NCI-H345 treated with DMSO at 0.1 percent for 48 hours (cell line): Measurements from ENCODE around the gene LDLRAP1.

Experiments used
- DNase-seq: peaks from one replicate; lab custom pipeline; 2025; ENCODE audit not compliant: unreplicated experiment; lab: John Stamatoyannopoulos, UW

Gene LDLRAP1

DNA sequence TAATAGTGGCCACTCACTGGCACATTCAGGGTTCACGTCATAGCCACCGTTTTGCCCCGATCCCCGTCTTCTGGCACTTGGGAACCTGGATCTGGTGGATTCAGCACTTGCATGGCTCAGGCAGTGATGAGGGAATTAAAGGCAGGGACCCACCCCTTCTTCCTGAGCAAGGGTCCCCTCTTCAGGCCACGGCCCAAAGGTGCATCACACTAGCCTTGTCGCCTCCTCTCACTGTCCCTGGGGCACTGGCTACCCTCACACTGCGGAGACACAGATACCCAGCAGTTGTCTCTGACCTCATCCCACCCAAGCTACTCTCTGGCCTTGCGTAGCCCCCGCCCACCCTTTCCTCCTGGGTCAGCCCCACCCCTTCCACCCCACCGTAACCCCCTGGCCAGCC, 19.9 kb upstream of the LDLRAP1 start:
- DNase-seq = no peak

DNA sequence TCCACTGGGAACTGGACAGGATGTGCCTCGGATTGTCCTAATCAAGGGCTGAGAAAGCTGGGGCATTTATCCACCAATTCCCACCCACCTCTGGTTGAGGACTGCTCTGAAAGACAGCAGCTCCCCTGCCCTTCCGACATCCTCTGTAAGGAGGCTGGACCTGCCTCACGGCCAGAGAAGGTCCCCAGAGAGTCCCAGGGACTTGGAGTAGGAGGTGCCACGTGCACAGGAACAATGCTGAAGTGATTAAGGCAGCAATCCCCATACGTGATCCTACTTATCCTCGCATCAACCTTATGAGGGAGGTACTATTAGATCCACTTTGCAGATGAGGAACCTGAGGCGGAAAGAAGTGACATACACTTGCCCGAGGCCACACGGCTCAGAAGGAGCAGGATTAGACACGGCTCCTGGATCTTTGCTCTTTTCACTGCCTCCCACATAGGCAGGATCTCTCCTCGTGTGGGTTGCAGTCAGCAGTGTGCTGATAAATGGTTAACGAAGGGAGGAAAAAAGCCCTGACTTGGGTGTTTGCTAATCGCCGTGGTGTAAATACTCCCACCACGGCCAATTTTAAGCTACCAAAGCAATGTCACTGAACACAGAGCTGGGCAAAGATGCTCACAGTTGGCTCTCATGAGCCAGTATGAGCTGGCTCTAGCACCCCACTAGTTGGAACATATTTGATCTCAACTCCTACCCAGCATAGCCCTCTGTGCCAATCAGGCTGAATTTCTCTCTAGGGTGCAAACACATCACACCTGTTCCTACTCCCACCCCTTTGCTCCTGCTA, 18.6 kb upstream of the LDLRAP1 start:
- DNase-seq = no peak

DNA sequence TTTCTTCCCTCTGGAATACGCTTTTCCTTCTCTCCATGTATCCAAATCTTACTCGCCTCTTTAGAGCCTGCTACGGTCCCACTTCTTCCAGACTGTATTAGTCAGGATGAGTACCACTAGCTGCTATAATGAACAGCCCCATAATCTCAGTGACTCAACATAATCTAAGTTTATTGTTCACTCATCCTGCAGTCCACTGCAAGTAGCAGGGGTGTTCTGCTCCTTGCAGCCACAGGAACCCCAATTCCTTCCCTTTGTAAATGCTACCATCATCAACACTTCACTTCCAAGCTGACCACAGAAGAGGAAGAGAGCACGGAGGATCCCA, 18.1 kb upstream of the LDLRAP1 start:
- no peak for DNase-seq

DNA sequence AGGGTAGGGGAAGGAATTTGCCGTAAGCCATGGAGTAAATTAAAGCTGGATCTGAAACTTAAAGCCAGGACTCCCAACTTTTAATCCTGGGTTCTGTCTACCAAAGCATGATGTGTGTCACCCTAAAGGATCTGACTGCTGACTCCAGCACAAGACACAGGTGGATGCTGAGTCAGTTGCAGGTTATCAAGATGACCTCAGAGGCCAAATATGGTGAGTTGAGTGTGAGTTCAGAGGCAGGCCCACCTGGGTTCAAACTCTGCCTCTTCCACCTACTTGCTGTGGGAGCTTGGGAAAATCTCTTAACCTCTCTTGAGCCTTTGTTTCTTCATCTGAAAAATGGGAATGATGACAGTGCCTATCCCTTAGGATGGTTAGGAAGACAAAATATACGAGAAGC, 16.7 kb upstream of the LDLRAP1 start:
- no peak for DNase-seq

DNA sequence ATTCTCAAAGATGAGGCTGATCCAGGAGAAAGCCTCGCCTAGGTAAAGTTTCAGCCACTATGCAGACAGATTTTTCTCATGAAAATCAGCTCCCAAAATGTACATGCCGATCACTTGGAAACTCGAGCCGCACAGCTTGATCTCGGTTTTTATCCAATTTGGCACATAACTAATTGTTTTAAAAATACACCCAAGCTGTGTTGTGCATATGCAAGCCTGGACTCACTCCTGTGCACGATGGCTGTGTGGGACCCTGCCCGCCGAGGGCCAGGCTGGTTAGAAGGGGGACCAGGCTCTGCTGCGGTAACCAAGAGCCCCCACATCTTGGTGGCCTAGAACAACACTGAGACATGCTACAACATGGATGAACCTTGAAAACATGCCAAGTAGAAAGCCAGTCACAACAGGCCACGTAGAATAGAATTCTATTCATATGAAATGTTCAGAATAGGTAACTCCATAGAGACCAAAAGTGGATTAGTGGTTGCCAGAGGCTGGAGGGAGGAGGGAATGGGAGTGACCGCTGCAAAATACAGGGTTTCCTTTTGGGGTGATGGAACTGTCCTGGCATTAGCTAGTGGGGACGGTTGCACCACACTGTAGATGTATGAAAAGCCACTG, 16.1 kb upstream of the LDLRAP1 start:
- no peak for DNase-seq

DNA sequence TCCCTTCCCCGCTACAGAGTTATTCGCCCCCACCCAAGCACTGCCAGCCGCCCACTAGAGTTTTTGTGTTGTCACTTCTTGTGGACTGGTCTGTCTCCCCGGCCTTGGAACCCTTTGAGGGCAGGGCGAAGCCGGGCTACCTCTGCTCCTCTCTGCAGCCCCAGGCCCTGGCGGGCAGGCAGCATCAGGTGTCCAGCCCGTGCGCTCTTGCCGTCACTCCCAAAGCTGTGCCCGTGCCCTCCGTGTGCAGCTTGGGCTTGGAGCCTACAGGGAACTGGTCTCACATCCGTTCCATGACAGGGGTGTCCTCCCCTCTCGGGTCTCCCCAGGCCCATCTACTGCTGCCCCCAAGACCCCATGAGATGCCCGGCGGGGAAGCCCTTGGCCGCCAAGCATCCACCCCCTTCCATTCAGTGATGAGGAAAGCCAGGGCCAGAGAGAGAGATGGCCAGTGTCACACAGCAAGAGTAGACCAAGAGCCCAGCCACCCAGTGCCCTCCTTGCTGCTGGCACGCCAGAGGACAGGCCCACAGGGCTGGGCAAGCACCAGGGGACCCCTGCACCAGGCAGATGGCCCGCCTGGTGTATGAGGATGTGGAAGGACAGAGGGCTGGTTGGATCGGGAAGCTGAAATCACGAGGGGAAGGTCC, 15.3 kb upstream of the LDLRAP1 start:
- no peak for DNase-seq

DNA sequence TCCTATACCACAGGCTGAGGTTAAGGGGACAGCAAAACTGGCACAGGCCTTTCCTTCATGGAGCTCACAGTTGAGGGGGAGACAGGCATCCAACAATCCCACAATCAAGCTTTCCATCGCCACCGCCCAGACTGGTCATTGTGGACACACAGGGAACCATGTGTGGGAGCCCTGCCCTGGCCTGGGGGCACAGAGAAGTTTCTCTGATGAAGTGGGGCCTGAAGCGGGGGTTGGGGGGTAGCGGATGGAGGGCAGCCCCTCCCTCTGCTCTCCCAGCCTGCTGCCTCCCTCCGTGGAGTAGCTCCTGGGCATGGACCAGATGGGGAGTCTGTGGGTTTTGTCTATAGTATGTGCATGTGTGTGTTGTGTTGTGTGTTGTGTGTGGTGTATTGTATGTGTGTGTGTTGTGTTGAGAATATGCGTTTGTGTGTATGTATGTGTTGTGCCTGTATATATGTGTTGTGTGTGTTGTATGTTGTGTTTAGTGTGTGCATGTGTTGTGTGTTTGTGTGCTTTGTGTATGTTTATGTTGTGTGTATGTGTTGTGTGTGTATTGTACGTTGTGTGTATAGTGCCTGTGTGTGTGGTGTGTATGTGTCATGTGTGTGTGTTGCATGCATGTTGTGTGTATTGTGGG, 14.4 kb upstream of the LDLRAP1 start:
- no peak for DNase-seq

DNA sequence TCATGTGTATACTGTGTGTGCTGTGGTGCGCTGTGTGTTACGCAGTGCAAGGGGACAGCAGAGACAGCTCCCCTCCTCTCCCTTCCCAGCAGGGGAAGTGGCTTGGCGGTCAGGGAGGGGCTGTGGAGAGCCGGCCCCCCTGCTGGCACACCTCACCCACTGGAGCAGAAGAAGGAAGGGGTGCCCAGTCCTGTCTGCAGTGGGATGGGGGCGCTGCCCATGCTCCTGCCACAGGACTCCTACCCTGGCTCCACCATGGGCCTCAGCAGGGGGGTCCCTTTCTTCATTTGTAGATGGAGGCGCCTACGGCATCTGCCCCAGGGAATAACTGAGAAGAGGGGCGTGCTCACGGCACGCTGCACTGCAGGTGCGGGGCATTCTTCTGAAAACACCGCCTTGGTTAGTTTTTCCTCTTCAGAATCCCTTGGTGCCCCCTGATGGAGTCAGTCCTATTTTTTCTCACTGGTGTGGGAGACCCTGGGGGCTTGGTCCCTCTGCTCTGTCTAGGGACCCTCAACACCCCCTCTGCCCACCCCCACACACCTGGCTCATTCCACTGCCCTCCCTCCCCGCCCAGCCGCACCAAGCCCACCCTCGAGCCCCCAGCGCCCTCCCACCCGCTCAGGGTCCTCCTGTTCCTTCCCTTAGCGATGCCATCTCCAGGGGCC, 13.8 kb upstream of the LDLRAP1 start:
- DNase-seq = no peak

DNA sequence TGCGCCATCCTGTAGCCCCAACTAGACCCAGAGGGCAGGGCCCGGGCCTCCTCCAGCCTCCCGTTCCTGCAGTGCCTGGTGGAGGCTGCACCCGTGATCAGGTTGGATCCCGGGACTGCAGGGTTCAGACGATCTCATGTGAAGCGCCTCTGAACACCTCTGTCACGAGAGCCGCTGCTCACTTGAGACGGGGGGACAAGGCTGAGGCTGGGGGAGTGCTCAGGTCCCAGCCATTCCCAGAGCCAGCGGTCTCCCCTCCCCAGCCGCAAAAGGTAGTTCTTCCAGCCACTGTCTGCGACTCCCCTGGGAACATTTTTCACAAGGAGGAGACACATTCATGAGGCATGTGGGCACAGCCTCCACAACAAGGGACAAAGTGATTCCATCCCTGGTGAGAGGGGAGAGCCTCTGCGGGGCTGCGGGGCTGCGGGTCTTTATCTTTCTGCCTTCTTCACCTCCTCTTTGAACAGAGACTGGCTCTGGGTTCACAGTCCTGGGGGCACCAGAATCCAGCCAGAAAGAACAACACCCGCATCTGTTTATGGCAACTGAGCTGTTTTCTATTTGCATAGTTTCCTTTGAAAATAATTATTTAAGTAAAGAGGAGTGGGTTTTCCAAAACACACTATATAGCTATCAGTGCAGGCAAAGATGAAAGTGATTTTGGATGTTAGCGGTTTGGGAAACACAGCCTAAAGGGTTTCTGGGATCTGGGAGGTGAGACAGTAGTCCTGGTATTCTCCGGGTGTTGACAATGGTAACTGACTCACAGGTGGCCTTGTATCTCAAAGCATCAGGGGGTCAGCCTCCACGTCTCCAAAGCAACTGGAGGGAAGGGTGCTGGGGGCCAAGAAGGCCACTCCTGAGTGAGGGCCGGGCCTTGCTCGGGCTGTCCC, 13.0 kb upstream of the LDLRAP1 start:
- no peak for DNase-seq

DNA sequence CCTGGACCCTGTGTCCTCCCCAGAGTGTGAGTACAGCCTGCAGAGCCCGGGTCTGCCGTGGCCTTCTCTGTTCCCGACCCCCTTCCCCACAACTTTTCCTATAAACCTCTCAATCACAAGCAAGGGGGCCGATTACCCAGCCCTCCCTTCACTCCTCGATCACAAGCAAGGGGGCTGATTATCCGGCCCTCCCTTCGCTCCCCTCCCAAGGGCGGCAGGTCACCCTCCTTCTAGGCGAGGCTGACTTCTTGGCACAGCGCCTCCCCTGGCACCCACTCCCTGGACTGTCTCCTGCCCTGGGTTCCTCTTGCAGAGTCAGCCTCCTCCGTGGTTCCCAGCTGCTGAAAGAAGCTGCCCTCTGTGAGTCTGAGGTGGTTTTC, 12.3 kb upstream of the LDLRAP1 start:
- no peak for DNase-seq

DNA sequence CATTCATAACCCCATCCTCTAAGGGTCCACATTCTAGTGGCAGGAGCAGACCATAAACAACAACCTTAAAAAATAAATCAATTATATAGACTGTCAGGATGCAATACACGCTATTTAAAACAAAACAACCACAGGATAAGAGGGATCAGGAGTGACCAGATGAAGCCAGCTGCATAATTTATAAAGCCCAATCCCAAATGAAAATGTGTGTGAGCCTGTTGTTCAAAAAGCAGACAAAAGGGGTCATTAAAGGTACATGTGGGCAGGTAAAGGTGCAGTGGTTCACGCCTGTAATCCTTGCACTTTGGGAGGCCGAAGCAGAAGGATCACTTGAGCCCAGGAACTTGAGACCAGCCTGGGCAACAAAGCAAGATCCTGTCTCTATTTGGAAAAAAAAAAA, 10.4 kb upstream of the LDLRAP1 start:
- no peak for DNase-seq

DNA sequence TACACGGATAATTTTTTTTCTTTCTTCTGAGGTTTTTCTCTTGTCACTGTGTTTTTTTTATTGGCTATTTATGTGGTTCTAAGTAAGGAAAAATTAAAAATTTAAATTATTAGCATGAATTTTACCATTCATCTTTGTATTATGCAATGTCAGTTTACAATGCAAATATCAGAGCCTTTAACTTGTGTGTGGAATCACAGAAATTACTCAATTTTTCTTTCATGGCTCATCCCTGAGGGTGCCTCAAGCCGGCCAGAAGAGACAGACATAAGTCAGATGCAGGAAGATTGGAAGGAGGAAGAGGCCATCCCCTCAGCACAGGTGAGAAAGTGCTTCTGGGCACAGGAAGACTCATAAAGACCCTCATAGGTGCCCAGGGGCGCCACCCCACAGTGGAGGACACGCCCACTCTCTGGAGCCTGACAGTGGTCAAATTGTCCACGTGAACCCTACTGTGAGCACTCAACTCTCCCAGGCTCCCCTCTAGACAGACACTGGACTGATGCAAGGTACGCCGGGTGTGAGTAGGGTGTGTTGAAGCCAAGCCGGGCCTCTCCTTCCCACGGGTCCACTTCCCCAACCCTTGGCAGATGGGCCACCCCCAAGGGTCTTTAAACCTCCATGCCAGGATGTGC, 9.5 kb upstream of the LDLRAP1 start:
- no peak for DNase-seq

DNA sequence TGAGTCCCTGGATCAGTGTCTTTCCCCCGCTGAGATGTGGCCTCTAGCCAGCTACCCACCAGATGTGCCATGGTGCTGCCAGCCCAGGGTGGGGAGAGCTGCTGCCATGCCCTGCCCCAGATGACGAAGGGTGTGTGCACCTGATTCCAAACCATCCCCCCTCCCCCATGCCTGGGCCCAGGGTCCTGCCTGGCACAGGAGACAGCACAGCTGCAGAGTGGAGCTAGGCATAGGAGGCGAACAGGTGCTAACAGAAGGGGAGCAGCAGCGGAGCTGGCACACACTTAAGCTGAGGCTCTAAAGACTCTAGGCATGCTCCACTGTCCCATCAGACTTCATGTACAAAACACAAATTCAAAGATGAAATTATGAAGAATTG, 9.0 kb upstream of the LDLRAP1 start:
- no peak for DNase-seq

DNA sequence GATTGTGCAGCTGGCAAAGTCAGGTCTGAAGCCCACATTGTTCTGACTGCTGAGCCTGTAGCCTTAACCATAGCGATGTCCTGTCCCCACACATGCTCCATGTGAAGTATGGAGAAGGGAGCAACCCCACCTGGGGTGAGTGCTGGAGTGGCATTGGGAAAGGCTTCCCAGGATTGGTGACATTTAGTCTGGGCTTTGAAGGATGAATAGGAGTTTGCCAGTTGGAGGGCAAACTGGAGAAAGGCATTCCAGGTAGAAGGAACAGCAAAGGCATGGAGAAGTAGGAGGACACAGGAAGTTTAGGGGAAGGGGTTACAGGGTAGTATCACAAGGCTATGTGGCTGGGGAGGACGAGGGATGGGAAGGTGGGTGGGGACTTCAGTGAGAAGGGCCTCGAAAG, 7.3 kb upstream of the LDLRAP1 start:
- DNase-seq = no peak

DNA sequence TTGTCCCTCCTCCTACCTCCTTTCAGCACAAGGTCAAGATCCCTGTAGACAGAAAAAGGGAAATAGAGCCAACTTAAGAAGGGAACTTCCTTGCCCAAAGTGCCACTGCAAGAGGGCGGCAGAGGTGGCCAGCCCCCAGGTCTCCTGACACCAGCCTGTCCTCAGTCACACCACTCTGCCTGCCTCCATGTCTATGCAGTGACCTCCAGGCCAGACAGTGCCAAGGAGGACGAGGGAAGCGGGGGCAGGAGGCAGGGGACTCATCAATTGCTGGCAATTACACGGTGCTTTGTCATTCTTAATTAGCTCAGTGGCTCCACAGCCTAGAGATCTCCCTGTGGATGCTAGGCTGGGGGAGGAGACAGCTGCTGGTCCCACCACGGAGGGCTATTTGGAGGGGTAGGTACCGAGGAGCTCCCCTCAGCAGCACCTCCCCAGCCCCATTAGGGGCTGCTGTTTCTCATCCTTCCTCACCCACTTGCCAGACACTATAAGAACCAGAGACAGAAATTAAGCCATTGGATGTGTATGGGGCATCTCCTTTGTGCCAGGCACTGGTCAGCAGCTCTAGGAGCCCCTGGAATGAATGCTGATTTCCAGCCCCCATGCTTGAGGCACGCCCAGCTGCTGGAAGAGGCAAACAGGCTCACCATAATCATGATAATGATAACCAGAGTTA, 6.1 kb upstream of the LDLRAP1 start:
- DNase-seq = no peak

DNA sequence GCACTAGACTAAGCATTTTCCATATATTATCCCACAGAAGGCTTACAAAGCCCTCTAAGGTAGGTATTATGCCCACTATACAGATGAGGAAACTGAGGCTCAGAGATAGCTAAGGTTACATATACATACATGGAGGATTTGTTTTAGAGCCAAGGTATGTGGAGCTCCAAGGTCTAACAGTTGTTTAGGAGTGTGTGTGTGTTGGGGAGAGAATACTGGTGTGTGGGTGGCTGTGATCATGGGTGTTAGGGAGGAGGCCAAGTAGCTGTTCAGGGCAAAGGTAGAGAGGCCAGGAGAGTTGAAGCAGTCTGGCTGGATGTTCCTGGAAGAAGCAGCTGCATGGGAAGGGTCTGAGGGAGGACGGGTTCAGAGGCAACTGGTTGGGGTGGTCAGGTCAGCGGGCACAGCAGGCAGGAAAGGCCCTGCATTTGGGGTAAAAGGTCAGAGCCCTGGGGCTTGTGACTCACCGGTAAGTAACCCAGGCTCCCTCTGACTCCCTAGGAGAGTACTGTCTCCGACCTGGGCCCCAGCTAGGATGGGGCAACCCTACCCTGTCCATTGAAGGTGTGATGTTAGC, 5.1 kb upstream of the LDLRAP1 start:
- no peak for DNase-seq

DNA sequence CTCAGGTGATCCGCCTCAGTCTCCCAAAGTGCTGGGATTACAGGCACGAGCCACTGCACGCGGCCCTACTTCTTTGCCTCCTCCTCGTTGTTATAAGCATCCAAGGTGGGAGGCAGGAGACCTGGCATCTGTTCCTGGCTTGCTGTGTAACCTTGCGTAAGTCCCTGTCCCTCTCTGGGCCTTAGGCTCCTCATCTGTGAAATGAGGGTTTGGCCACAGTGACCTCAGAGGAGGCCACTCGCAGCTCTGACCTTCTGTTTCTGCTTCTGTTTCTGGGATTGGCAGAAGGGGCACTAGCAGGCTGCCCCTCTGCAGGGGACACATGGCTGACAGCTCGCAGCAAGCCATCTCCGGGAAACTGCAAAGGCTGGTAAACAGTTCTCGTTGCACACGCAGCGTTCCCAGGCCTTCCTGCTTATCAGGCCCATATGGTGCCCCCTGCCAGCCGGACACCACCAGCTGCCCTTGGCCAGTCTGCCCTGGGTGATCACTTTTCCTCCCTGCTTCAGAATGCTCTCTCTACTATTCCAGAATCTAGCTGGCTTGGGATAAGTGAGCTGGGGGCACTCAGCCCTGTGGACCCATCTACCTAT, 2.6 kb upstream of the LDLRAP1 start:
- no peak for DNase-seq

DNA sequence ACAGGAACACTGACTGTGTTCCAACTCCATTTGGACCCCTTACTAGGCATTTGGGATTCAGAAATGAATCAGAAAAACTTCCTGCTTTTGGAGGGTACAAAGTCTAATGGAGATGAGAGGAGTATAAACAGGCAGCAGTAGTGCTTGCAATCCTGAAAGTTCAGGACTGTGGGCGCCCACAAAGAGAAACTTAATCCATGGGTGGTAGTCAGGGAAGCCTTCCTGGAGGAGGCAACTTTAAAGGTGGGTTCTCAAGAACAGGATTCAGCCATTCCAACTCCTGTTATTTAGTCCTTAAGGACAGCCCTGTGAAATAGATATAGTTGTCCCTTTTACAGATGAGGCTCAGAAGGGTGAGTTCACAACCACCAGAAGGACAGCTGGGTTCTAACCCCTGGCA, 2.0 kb upstream of the LDLRAP1 start:
- DNase-seq = no peak
